NCI-H1048 (cell line): ENCODE measurements around the gene SLC19A1.

ENCODE experiments used
- DNase-seq: peaks from one replicate; lab custom pipeline; 2025; lab: John Stamatoyannopoulos, UW

Gene SLC19A1

GRCh38 chr21:45542242-45542666, at the start of gene SLC19A1:
TSS of gene SLC19A1 (minus strand) at chr21:45542440. CDS start at chr21:45537959, 4,481 bp downstream.
- DNase-seq, result peak; percentile 12

- no peak for DNase-seq
These were observed 49.5 kb upstream of the SLC19A1 start for GRCh38 chr21:45591619-45592207.

GRCh38 chr21:45590726-45591618, 48.7 kb upstream of the SLC19A1 start:
- DNase-seq, result no peak

- DNase-seq, result no peak
These were observed 48.0 kb upstream of the SLC19A1 start for GRCh38 chr21:45590246-45590725.

GRCh38 chr21:45589686-45590245, 47.5 kb upstream of the SLC19A1 start:
- DNase-seq, result no peak

- DNase-seq, result no peak
These were observed 46.7 kb upstream of the SLC19A1 start for GRCh38 chr21:45588871-45589491.

GRCh38 chr21:45588086-45588825, 46.0 kb upstream of the SLC19A1 start:
- no peak for DNase-seq

GRCh38 chr21:45586289-45586858, 44.1 kb upstream of the SLC19A1 start:
- DNase-seq, result no peak

- DNase-seq, result no peak
These were observed 42.5 kb upstream of the SLC19A1 start for GRCh38 chr21:45584786-45585185.

- no peak for DNase-seq
These were observed 41.7 kb upstream of the SLC19A1 start for GRCh38 chr21:45583831-45584509.

GRCh38 chr21:45582128-45582527, 39.9 kb upstream of the SLC19A1 start:
- no peak for DNase-seq

- DNase-seq, result no peak
These were observed 39.1 kb upstream of the SLC19A1 start for GRCh38 chr21:45581322-45581712.

- DNase-seq, result no peak
These were observed 38.5 kb upstream of the SLC19A1 start for GRCh38 chr21:45580576-45581321.

- DNase-seq, result no peak
These were observed 37.9 kb upstream of the SLC19A1 start for GRCh38 chr21:45580181-45580575.

- no peak for DNase-seq
These were observed 37.3 kb upstream of the SLC19A1 start for GRCh38 chr21:45579383-45580180.

GRCh38 chr21:45578811-45579381, 36.7 kb upstream of the SLC19A1 start:
- no peak for DNase-seq

GRCh38 chr21:45578176-45578801, 36.0 kb upstream of the SLC19A1 start:
- no peak for DNase-seq

- DNase-seq, result no peak
These were observed 35.5 kb upstream of the SLC19A1 start for GRCh38 chr21:45577801-45578175.
